Panc1 (cell line): Measurements from ENCODE around the gene DPM1. TPM values are rescaled to one million over a fixed set of nuclear protein-coding genes. Genes with fewer than 3 reads are reported as not detected.

Experiments
- ATAC-seq: fragments of 200-7000 bp; cut with Tn5 transposase; 2 replicates; pipeline ENCODE4 v1.9.1; 2020; ENCODE audit warnings: mild to moderate bottlenecking, moderate library complexity
- BruUV-seq: library from RNA; stranded (reverse); fragments of 400-500 nt; replicated peaks from 2 replicates; lab custom pipeline; 2021; lab: Mats Ljungman, UMichigan
- CTCF ChIA-PET: fragments of 300-600 bp; sonication (Branson Sonifier 250); formaldehyde crosslinking; loops from one replicate; lab custom pipeline; 2022; ENCODE audit warnings: antibody characterized with exemption; lab: Charles Lee
- POLR2A ChIA-PET: fragments of 300-600 bp; sonication (Branson Sonifier 250); formaldehyde crosslinking; loops from one replicate; lab custom pipeline; 2022; ENCODE audit warnings: antibody characterized with exemption; lab: Charles Lee
- DNase-seq: peaks from one replicate; pipeline ENCODE4 v3.0.0-alpha.2; 2010; ENCODE audit warnings: low read depth, low spot score
- H3K27ac ChIP-seq: 2 replicates; pipeline ENCODE4 v1.5.1; 2011; ENCODE audit warnings: mild to moderate bottlenecking, low read length, inconsistent platforms
- H3K27me3 ChIP-seq: fragments of 200-500 bp; sonication (Bioruptor generic); 2 replicates; pipeline ENCODE4 v1.6.0; 2014; ENCODE audit warnings: low read length, inconsistent platforms; ENCODE audit not compliant: control insufficient read depth, insufficient read depth
- H3K36me3 ChIP-seq: fragments of 200-500 bp; sonication (Bioruptor generic); 2 replicates; pipeline ENCODE4 v1.5.1; 2014; ENCODE audit warnings: inconsistent platforms, mild to moderate bottlenecking, low read length, moderate library complexity; ENCODE audit not compliant: control insufficient read depth, insufficient read depth
- H3K4me1 ChIP-seq: 2 replicates; pipeline ENCODE4 v1.5.1; 2011; ENCODE audit warnings: inconsistent platforms, mild to moderate bottlenecking, low read length, moderate library complexity; ENCODE audit not compliant: control insufficient read depth, insufficient read depth
- H3K4me3 ChIP-seq, 2 experiments: 2 replicates each; pipeline ENCODE4 v1.5.1; 2011 to 2012; ENCODE audit warnings: low read depth in 2 of 2, low read length in 2 of 2, mild to moderate bottlenecking in 2 of 2, inconsistent platforms in 1 of 2, moderate library complexity in 1 of 2
- H3K9me3 ChIP-seq: fragments of 200-500 bp; sonication (Bioruptor generic); 2 replicates; pipeline ENCODE4 v1.5.1; 2014; ENCODE audit warnings: low read depth, mild to moderate bottlenecking, inconsistent platforms, low read length, moderate library complexity; ENCODE audit not compliant: control insufficient read depth, insufficient read depth
- POLR2AphosphoS5 ChIP-seq: IDR thresholded peaks from 2 replicates; pipeline ENCODE4 v1.6.1; 2012; ENCODE audit warnings: mild to moderate bottlenecking, low read depth, low read length, moderate library complexity
- SIN3A ChIP-seq: IDR thresholded peaks from 2 replicates; pipeline ENCODE4 v1.6.1; 2012; ENCODE audit warnings: low read depth, mild to moderate bottlenecking, low read length, moderate library complexity, borderline replicate concordance; ENCODE audit not compliant: insufficient read depth
- TCF7L2 ChIP-seq: IDR thresholded peaks from 2 replicates; pipeline ENCODE4 v1.6.1; 2011; ENCODE audit warnings: mild to moderate bottlenecking, low read depth, low read length, inconsistent platforms
- in situ Hi-C: cut with HindIII; loops from 2 replicates; pipeline ENCODE4 v1.10.0; 2016; ENCODE audit warnings: low sequenced_read_pairs, low pct_unique_long_range_greater_than_20kb
- intact Hi-C: fragments of 100-400 bp; cut with micrococcal nuclease; formaldehyde crosslinking; loops from one replicate; pipeline ENCODE4 v1.10.0; 2022; ENCODE audit not compliant: unreplicated experiment
- total RNA-seq: library from RNA; stranded (reverse); gene quantifications from one replicate; pipeline ENCODE4 v1.2.1, GENCODE V29; 2021; ENCODE audit not compliant: unreplicated experiment
- TF ChIP-seq, protein P1 (sequence below), 2 experiments: IDR thresholded peaks; 2 replicates each; pipeline ENCODE4 v1.6.1; 2011 to 2012; ENCODE audit warnings: low read depth in 2 of 2, control low read depth in 1 of 2, low read length in 1 of 2, mild to moderate bottlenecking in 1 of 2, moderate library complexity in 1 of 2; ENCODE audit not compliant: insufficient read depth in 1 of 2
- TF ChIP-seq, protein P2 (sequence below): fragments of 450-650 bp; IDR thresholded peaks from 2 replicates; pipeline ENCODE4 v1.5.1; 2017; ENCODE audit warnings: mild to moderate bottlenecking

The DPM1 gene
- total RNA-seq, 1 experiment from 2014 or later, result 50.2 TPM

DNA sequence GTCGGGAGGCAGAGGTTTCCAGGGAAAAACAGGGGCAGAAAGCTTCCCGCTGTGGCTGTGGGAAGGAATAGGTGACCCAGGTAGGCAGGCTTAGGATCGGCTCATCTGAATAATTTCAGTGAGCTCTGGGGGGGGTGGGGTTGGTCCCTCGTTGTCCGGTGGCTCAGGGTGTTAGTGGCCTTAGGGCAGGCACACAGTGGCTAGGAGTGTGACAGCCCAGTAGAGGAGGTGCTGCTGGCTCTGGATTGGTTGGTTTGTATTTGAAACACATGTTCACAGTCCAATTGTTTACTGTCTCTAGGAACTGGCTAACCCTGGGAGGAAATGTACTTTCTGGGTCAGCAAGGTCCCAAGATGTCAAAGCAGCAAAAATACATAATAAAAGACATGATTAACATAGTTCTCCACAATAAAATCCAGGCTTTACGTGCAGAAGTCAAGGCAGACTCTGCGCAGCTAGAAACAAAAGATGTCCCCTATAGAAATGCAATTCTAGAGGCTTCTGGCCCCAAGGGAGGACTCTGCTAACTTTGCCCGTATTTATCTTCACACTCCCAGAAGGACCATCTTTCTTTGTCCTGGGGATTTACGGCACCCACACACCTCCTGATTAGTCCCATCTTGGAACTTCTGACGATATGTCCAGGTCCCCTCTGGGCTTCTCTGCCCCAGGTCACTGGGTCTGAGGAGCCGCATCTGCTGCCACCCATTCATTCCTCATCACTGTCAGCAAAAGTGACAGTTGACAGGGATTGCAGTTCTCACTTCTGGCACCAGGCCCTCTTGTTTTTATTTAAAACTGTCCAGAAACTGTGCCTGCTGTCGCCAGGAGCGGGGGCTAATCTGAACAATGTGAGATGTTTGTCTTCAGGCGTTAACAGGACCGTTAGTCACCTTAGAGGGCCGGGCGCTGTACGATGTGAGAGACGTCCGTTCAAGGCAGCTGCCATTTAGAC, 19.0 kb upstream of the DPM1 start:
- no peak overlapping the region for H3K4me3 ChIP-seq
- H3K36me3 ChIP-seq, result no peaks in the 10 kb centered on the region
- H3K27ac ChIP-seq, result no peak overlapping the region
- POLR2A ChIA-PET, result no interaction called here
- intact Hi-C loops, result no loop called here
- DNase-seq (no peak), ATAC-seq (no peak)
- in situ Hi-C loops, result no loop called here
- H3K4me1 ChIP-seq, result 0 out of 2 replicates have a peak, but pooled peaks cover 3% of the 10 kb centered on the region
- H3K27me3 ChIP-seq, result no peaks in the 10 kb centered on the region
- BruUV-seq, result no TSS peak
- H3K9me3 ChIP-seq, result no peaks in the 10 kb centered on the region
- TF ChIP-seq POLR2AphosphoS5, result no peak
- TF ChIP-seq TCF7L2, result no peak
- TF ChIP-seq, protein P1, sequence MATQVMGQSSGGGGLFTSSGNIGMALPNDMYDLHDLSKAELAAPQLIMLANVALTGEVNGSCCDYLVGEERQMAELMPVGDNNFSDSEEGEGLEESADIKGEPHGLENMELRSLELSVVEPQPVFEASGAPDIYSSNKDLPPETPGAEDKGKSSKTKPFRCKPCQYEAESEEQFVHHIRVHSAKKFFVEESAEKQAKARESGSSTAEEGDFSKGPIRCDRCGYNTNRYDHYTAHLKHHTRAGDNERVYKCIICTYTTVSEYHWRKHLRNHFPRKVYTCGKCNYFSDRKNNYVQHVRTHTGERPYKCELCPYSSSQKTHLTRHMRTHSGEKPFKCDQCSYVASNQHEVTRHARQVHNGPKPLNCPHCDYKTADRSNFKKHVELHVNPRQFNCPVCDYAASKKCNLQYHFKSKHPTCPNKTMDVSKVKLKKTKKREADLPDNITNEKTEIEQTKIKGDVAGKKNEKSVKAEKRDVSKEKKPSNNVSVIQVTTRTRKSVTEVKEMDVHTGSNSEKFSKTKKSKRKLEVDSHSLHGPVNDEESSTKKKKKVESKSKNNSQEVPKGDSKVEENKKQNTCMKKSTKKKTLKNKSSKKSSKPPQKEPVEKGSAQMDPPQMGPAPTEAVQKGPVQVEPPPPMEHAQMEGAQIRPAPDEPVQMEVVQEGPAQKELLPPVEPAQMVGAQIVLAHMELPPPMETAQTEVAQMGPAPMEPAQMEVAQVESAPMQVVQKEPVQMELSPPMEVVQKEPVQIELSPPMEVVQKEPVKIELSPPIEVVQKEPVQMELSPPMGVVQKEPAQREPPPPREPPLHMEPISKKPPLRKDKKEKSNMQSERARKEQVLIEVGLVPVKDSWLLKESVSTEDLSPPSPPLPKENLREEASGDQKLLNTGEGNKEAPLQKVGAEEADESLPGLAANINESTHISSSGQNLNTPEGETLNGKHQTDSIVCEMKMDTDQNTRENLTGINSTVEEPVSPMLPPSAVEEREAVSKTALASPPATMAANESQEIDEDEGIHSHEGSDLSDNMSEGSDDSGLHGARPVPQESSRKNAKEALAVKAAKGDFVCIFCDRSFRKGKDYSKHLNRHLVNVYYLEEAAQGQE (IDR thresholded peaks at IDR 0.05; ENCODE audit: insufficient read depth in 1 of 2, low read depth in 2 of 2, low read length in 1 of 2), result no peak
- TF ChIP-seq, protein P2, sequence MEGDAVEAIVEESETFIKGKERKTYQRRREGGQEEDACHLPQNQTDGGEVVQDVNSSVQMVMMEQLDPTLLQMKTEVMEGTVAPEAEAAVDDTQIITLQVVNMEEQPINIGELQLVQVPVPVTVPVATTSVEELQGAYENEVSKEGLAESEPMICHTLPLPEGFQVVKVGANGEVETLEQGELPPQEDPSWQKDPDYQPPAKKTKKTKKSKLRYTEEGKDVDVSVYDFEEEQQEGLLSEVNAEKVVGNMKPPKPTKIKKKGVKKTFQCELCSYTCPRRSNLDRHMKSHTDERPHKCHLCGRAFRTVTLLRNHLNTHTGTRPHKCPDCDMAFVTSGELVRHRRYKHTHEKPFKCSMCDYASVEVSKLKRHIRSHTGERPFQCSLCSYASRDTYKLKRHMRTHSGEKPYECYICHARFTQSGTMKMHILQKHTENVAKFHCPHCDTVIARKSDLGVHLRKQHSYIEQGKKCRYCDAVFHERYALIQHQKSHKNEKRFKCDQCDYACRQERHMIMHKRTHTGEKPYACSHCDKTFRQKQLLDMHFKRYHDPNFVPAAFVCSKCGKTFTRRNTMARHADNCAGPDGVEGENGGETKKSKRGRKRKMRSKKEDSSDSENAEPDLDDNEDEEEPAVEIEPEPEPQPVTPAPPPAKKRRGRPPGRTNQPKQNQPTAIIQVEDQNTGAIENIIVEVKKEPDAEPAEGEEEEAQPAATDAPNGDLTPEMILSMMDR, result no peak
- TF ChIP-seq SIN3A, result no peak
- CTCF ChIA-PET, result interaction anchor here (0.6 to 0.8 kb wide), 4 partner anchors 10 to 618 kb away, joined by 3 to 5 read pairs (median 3); no protein-coding TSS in a partner anchor

DNA sequence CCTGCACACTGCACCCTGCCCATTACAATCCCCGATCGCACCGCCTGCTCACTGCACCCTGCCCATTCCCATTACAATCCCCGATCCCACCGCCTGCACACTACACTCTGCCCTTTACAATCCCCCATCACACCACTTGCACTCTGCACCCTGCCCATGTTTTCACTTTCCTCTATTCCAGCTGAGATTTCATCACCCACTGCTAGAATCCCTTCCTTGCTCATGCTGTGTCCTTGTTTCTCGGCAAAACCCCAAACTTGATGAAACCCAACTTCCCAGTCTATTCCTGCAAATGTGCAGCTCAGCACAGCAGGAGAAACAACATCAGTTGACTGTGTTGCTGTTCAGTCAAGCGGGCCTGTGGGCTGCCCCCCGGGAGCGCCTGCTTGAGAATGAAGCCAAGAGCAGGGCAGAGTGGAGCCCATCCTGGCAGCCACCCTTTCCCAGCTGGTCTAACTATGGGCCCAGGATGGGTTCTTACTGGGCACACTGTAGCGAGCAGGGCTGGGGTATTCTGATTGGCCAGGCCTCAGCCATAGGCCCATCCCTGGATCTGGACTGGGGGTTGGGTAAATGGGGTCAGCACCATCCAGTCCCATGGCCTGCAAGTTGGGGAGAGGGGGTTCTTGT, 17.5 kb upstream of the DPM1 start:
- POLR2A ChIA-PET, result no interaction called here
- BruUV-seq, result no TSS peak
- Histone ChIP-seq H3K27me3 (no peaks in the 10 kb centered on the region), H3K4me3 (no peak overlapping the region), H3K36me3 (no peaks in the 10 kb centered on the region), H3K4me1 (0 out of 2 replicates have a peak, but pooled peaks cover 3% of the 10 kb centered on the region), H3K9me3 (no peaks in the 10 kb centered on the region), H3K27ac (no peak overlapping the region)
- no peak for ATAC-seq
- no peak for DNase-seq
- intact Hi-C loops, result no loop called here
- CTCF ChIA-PET, result no interaction called here
- in situ Hi-C loops, result no loop called here
- TF ChIP-seq, protein P1 (IDR thresholded peaks at IDR 0.05; ENCODE audit: insufficient read depth in 1 of 2, low read depth in 2 of 2, low read length in 1 of 2), result no peak
- TF ChIP-seq SIN3A, result no peak
- no peak for TF ChIP-seq TCF7L2
- TF ChIP-seq, protein P2, result no peak
- TF ChIP-seq POLR2AphosphoS5, result no peak
